Astrocyte (in vitro differentiated cells and primary cell): Measurements from ENCODE around the gene FAM151A.

Source experiments
- CTCF ChIP-seq: IDR thresholded peaks from 2 replicates; pipeline ENCODE4 v1.5.1; 2011; ENCODE audit warnings: low read depth, mild to moderate bottlenecking, inconsistent platforms, low read length, moderate library complexity; ENCODE audit not compliant: insufficient read depth
- EZH2 ChIP-seq: IDR thresholded peaks from 2 replicates; pipeline ENCODE4 v1.6.1; 2012; ENCODE audit warnings: mild to moderate bottlenecking, low read length, inconsistent platforms; ENCODE audit not compliant: insufficient read depth

- TF ChIP-seq CTCF = no peak
- no peak for TF ChIP-seq EZH2
Observed at GRCh38 chr1:54664364-54664763, 41.0 kb upstream of the FAM151A start.
